K562 (cell line): ENCODE data around the gene PTAFR. TPM values are rescaled to one million over a fixed set of nuclear protein-coding genes. Genes with fewer than 3 reads are reported as not detected.

Source experiments
- ATF6 ChIP-seq: sonication (generic); formaldehyde crosslinking; IDR thresholded peaks from 2 replicates; pipeline ENCODE4 v1.4.0; 2020; ENCODE audit warnings: mild to moderate bottlenecking, missing genetic modification reagents
- CCNT2 ChIP-seq: IDR thresholded peaks from 2 replicates; pipeline ENCODE4 v1.6.1; 2011; ENCODE audit warnings: borderline replicate concordance, low read depth, mild to moderate bottlenecking, moderate library complexity, mixed read lengths, low read length; ENCODE audit not compliant: insufficient read length; ENCODE audit errors: extremely low read depth
- CHAMP1 ChIP-seq: fragments of 450-650 bp; IDR thresholded peaks from 2 replicates; pipeline ENCODE4 v1.6.1; 2016; ENCODE audit warnings: mild to moderate bottlenecking
- ELF2 ChIP-seq: fragments of 250-450 bp; sonication (Bioruptor Pico); IDR thresholded peaks from 2 replicates; pipeline ENCODE4 v1.5.0; 2021; ENCODE audit warnings: mild to moderate bottlenecking
- EP300 ChIP-seq: IDR thresholded peaks from 2 replicates; pipeline ENCODE4 v1.6.1; 2012; ENCODE audit warnings: low read length, improper control_type of control experiment
- GABPA ChIP-seq: fragments of 200-800 bp; sonication (Bioruptor generic); conservative IDR thresholded peaks from 2 replicates; pipeline ENCODE4 v1.6.1; 2016; ENCODE audit warnings: low read depth, missing genetic modification characterization, missing compliant biosample characterization
- HMGN3 ChIP-seq: IDR thresholded peaks from 2 replicates; pipeline ENCODE4 v1.6.1; 2011; ENCODE audit warnings: borderline replicate concordance, low read depth, mild to moderate bottlenecking, mixed read lengths, low read length; ENCODE audit not compliant: insufficient read length; ENCODE audit errors: extremely low read depth
- NCOA1 ChIP-seq: fragments of 450-650 bp; IDR thresholded peaks from 2 replicates; pipeline ENCODE4 v1.6.1; 2016; ENCODE audit warnings: low read depth
- NONO ChIP-seq, 2 experiments: fragments of 200-400 bp in 1 of 2; fragments of 450-650 bp in 1 of 2; formaldehyde crosslinking in 1 of 2; IDR thresholded peaks; 2 replicates each; pipeline ENCODE4 v1.6.1; 2017; ENCODE audit warnings: low read depth in 2 of 2, mild to moderate bottlenecking in 2 of 2, moderate library complexity in 2 of 2, low read length in 1 of 2
- NR2C1 ChIP-seq, 2 experiments: fragments of 450-650 bp; IDR thresholded peaks; 2 replicates each; pipeline ENCODE4 v1.6.1; 2017; ENCODE audit warnings: mild to moderate bottlenecking in 2 of 2, antibody characterized with exemption in 1 of 2, inconsistent platforms in 1 of 2, missing compliant biosample characterization in 1 of 2, missing genetic modification characterization in 1 of 2
- POLR2A ChIP-seq: fragments of 450-650 bp; conservative IDR thresholded peaks from 2 replicates; pipeline ENCODE4 v1.6.1; 2016
- PRPF4 ChIP-seq: fragments of 200-400 bp; formaldehyde crosslinking; IDR thresholded peaks from one replicate; pipeline ENCODE4 v1.6.1; 2017; ENCODE audit warnings: low read length, low read depth, mild to moderate bottlenecking; ENCODE audit not compliant: insufficient read depth, poor library complexity, severe bottlenecking
- RHOXF2B ChIP-seq: fragments of 250-450 bp; sonication (Bioruptor Pico); conservative IDR thresholded peaks from 2 replicates; pipeline ENCODE4 v1.5.1; 2021
- SMARCC2 ChIP-seq: fragments of 450-650 bp; IDR thresholded peaks from 2 replicates; pipeline ENCODE4 v1.6.1; 2017; ENCODE audit warnings: antibody characterized with exemption, moderate library complexity, mild to moderate bottlenecking, low read depth
- TEAD1 ChIP-seq, 2 experiments: fragments of 450-650 bp in 1 of 2; sonication (generic) in 1 of 2; formaldehyde crosslinking; IDR thresholded peaks; 2 replicates each; pipeline versions ENCODE4 v1.4.0 to v1.8.0; 2020 to 2022; ENCODE audit warnings: mild to moderate bottlenecking in 2 of 2, missing genetic modification reagents in 1 of 2
- ZNF384 ChIP-seq: IDR thresholded peaks from 2 replicates; pipeline ENCODE4 v1.6.1; 2012; ENCODE audit warnings: low read depth, low read length, improper control_type of control experiment
- ZNF592 ChIP-seq: fragments of 450-650 bp; IDR thresholded peaks from 2 replicates; pipeline ENCODE4 v1.6.1; 2017; ENCODE audit warnings: antibody characterized with exemption, mild to moderate bottlenecking
- ZNF644 ChIP-seq: fragments of 200-800 bp; sonication (Bioruptor generic); IDR thresholded peaks from 2 replicates; pipeline ENCODE4 v1.6.1; 2016; ENCODE audit warnings: low read depth, missing genetic modification characterization, missing compliant biosample characterization
- polyA plus RNA-seq, 8 experiments: library from polyadenylated mRNA; depleted of rRNA in 4 of 8; stranded (reverse) in 5 of 8; unstranded in 3 of 8; fragments of >200 nt; fragmentation: Nextera tagmentation in 2 of 8; fragmentation: Illumina TruSeq in 1 of 8; extraction: Ambion mirVana in 2 of 8; extraction: Trizol in 1 of 8; gene quantifications; 2 replicates each; pipeline versions ENCODE4 v1.2.1 to v1.2.3, GENCODE V29; 2011 to 2014; ENCODE audit warnings: inconsistent platforms in 1 of 8, missing spikeins in 1 of 8
- total RNA-seq, 7 experiments: library from RNA; depleted of rRNA in 6 of 7; stranded (reverse); fragments of >200 nt in 6 of 7; fragmentation: Illumina TruSeq in 2 of 7; extraction: Trizol in 2 of 7; gene quantifications; 2 replicates each; pipeline versions ENCODE4 v1.2.1 to v1.2.3, GENCODE V29; 2011 to 2021; ENCODE audit warnings: low replicate concordance in 1 of 7

The PTAFR gene
- total and polyA plus RNA-seq, 9 of the 15 experiments (the other 6 are each of a cell fraction or from before 2014, with no cell fraction given), result 0.15 to 0.55 (median 0.40) TPM; not detected in 1

- TF ChIP-seq ELF2 (CRISPR knock-in tag) (no peak), TEAD1 (CRISPR knock-in tag; IDR thresholded peaks at IDR 0.05) (peak; percentile 43 to 93; a peak in 3 of 4 replicates), ZNF384 (peak; percentile 98), PRPF4 (no peak), NCOA1 (peak; percentile 69), POLR2A (no peak), ZNF644 (tag) (peak; percentile 60; the same call in 1 of the 2 replicates), CCNT2 (peak; percentile 94), RHOXF2B (CRISPR knock-in tag) (no peak), NR2C1 (IDR thresholded peaks at IDR 0.05) (no peak), NR2C1 (tag; IDR thresholded peaks at IDR 0.05) (no peak), CHAMP1 (no peak), HMGN3 (peak; percentile 76), ZNF592 (peak; percentile 58), GABPA (tag) (peak; percentile 37), EP300 (peak; percentile 92), SMARCC2 (peak; percentile 92), ATF6 (CRISPR knock-in tag) (no peak), NONO (IDR thresholded peaks at IDR 0.05; ENCODE audit: low read depth in 2 of 2, low read length in 1 of 2) (peak in 1 of 2 experiments; percentile 70; a peak in 1 of 4 replicates)
These were observed 3.8 kb downstream of the PTAFR start (continued) for GRCh38 chr1:28172713-28173150.
